ENCODE measurements around the gene GALNTL6.

GRCh38 chr4:172698256-172698655, 885.1 kb downstream of the GALNTL6 start:
- TF ChIP-seq CTCF (conservative IDR thresholded peaks at IDR 0.05; ENCODE audit: low read length) (no peak), EZH2phosphoT487 (IDR thresholded peaks at IDR 0.05; ENCODE audit: borderline replicate concordance) (no peak)
